Mucosa of stomach (tissue), 1 donor: ENCODE results near the gene ENTPD1.

Experiments
- H3K27me3 ChIP-seq: one replicate; pipeline ENCODE4 v1.7.0; 2013; ENCODE audit warnings: mild to moderate bottlenecking, low read length; ENCODE audit not compliant: control insufficient read depth, insufficient read depth
- H3K36me3 ChIP-seq: one replicate; pipeline ENCODE4 v1.7.0; 2013; ENCODE audit warnings: low read length; ENCODE audit not compliant: control insufficient read depth, insufficient read depth
- H3K4me1 ChIP-seq: one replicate; pipeline ENCODE4 v1.7.0; 2013; ENCODE audit warnings: mild to moderate bottlenecking, low read length; ENCODE audit not compliant: control insufficient read depth, insufficient read depth
- H3K4me3 ChIP-seq: one replicate; pipeline ENCODE4 v1.7.0; 2013; ENCODE audit warnings: low read length
- H3K9ac ChIP-seq: one replicate; pipeline ENCODE4 v1.7.0; 2013; ENCODE audit warnings: mild to moderate bottlenecking, low read length, moderate library complexity
- H3K9me3 ChIP-seq: one replicate; pipeline ENCODE4 v1.7.0; 2013; ENCODE audit warnings: mild to moderate bottlenecking, low read length, moderate library complexity; ENCODE audit not compliant: control insufficient read depth
- donor health status: Pancreatic carcinoma.

Gene ENTPD1

DNA sequence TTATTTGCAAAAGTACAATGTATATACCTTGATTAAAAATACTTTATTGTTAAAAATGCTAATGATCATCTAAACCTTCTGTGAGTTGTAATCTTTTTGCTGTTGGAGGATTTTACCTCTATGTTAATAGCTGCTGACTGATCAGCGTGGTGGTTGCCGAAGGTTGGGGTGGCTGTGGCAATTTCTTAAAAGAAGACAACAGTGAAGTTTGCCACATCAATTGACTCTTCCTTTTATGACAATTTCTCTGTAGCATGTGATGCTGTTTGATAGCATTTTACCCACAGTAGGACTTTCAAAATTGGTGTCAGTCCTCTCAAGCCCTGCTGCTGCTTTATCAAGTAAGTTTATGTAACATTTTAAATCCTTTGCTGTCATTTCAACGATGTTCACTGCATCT is 16.9 kb upstream of the ENTPD1 start:
- H3K9ac ChIP-seq = no peak overlapping the region
- peaks cover 9% of the 10 kb centered on the region for H3K4me1 ChIP-seq
- no peaks in the 10 kb centered on the region for H3K27me3 ChIP-seq
- H3K36me3 ChIP-seq = no peaks in the 10 kb centered on the region
- no peak overlapping the region for H3K4me3 ChIP-seq
- H3K9me3 ChIP-seq = no peaks in the 10 kb centered on the region

DNA sequence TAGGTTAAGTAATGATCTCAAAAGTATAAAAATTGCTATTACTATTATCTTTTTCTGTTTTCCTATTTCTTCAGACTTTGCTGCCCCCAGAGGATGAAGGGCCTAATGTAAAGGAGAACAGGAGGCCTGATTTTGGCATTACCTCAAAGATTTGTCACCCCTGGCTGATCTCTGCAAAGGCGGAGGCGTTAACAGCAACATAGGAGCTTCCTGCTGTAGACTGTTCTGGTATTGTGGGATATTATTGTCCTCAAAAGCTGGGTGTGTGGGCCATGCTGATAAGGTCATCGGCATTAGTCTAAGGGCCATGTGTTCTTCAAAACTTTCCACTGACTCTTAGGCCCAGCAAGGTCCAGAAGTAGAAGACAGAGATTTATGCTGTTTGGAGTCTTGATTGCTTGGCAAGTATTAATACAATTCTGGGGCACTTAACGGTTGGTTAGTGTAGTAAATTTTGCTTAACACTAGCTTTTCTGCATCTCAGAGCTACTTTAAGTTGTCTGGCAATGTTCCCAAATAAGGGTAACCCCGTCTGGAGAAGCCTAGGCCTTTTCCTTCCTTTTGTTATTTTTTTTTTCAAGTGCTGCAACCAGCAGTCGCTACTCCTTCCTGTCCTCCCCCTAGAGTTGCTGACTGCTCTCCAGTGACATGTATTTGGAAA is 14.0 kb upstream of the ENTPD1 start:
- Histone ChIP-seq H3K4me3 (no peak overlapping the region), H3K9ac (no peak overlapping the region), H3K27me3 (no peaks in the 10 kb centered on the region), H3K4me1 (peaks cover 9% of the 10 kb centered on the region), H3K9me3 (no peaks in the 10 kb centered on the region), H3K36me3 (no peaks in the 10 kb centered on the region)

DNA sequence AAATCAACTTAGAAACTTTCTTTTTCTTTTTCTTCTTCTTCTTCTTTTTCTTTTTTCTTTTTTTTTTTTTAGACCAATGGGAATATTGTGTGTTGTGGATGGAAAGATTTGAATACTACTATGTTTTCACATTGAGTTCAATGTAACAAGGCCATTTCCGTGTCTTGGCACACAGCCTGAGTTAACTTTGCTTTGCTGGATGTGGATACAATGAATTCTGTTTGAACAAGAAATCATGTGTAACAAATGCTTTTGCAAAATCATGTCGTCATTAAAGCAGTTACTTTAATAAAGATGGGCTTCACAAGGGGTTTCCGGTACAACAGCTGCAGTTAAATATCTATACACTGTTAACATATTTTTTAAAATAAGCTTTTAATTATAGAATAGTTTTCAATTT is 13.5 kb upstream of the ENTPD1 start:
- Histone ChIP-seq H3K9ac (no peak overlapping the region), H3K4me1 (peaks cover 9% of the 10 kb centered on the region), H3K4me3 (no peak overlapping the region), H3K36me3 (no peaks in the 10 kb centered on the region), H3K9me3 (no peaks in the 10 kb centered on the region), H3K27me3 (no peaks in the 10 kb centered on the region)

DNA sequence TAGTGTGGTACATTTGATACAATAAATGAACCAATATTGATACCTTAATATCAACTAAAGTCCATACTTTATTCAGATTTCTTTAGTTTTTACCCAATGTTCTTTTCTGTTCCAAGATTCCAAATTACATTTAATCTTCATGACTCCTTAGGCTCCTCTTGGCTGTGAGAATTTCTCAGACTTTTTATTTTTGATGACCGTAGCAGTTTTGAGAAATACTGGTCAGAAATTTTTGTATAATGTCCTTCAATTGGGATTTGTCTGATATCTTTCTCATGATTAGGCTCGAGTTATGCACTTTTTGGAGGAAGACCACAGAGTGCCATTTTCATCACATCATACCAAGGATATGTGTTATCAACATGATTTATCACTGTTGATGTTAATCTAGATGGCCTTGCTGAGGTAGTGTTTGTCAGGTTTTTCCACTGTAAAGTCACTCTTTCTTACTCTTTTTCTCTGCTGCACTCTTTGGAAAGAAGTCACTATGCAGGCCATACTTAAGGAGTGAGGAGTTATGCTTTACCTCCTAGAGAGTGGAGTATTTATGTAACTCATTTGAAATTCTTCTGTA is 12.9 kb upstream of the ENTPD1 start:
- Histone ChIP-seq H3K9ac (no peak overlapping the region), H3K36me3 (no peaks in the 10 kb centered on the region), H3K4me1 (peaks cover 9% of the 10 kb centered on the region), H3K4me3 (no peak overlapping the region), H3K9me3 (no peaks in the 10 kb centered on the region), H3K27me3 (no peaks in the 10 kb centered on the region)

- Histone ChIP-seq H3K9ac (no peak overlapping the region), H3K4me1 (peaks cover 9% of the 10 kb centered on the region), H3K27me3 (no peaks in the 10 kb centered on the region), H3K4me3 (no peak overlapping the region), H3K36me3 (no peaks in the 10 kb centered on the region), H3K9me3 (no peaks in the 10 kb centered on the region)
These were observed 10.5 kb upstream of the ENTPD1 start for GRCh38 chr10:95745501-95745900.

DNA sequence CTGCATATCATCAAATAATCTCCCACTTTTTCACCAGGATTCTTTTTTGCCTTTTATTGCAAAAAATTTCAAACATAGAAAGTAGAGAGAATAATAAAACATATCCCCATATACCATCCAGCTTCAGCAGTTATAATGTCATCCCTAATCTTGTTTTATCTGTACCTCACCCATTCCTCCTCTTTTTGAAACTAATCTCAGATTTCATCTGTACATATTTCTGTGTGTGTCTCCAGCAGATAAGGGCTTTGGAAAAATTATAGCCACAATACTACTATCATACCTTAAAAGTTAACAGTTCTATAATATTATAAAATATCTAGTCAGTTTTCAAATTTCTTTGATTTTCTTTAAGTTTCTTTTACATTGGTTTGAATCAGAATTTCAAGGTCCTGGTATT is 7.6 kb upstream of the ENTPD1 start:
- Histone ChIP-seq H3K4me1 (no peaks in the 10 kb centered on the region), H3K9me3 (no peaks in the 10 kb centered on the region), H3K9ac (no peak overlapping the region), H3K36me3 (no peaks in the 10 kb centered on the region), H3K4me3 (no peak overlapping the region), H3K27me3 (no peaks in the 10 kb centered on the region)

GRCh38 chr10:95755511-95756004 is 405 bp upstream of the ENTPD1 start:
- no peaks in the 10 kb centered on the region for H3K9me3 ChIP-seq
- H3K36me3 ChIP-seq = no peaks in the 10 kb centered on the region
- H3K27me3 ChIP-seq = no peaks in the 10 kb centered on the region
- H3K4me3 ChIP-seq = peak overlapping the region; percentile 2
- no peaks in the 10 kb centered on the region for H3K4me1 ChIP-seq
- H3K9ac ChIP-seq = peak overlapping the region; percentile 19

- peak overlapping the region; percentile 19 for H3K9ac ChIP-seq
These were observed 1.1 kb downstream of the ENTPD1 start for GRCh38 chr10:95756809-95757684.

DNA sequence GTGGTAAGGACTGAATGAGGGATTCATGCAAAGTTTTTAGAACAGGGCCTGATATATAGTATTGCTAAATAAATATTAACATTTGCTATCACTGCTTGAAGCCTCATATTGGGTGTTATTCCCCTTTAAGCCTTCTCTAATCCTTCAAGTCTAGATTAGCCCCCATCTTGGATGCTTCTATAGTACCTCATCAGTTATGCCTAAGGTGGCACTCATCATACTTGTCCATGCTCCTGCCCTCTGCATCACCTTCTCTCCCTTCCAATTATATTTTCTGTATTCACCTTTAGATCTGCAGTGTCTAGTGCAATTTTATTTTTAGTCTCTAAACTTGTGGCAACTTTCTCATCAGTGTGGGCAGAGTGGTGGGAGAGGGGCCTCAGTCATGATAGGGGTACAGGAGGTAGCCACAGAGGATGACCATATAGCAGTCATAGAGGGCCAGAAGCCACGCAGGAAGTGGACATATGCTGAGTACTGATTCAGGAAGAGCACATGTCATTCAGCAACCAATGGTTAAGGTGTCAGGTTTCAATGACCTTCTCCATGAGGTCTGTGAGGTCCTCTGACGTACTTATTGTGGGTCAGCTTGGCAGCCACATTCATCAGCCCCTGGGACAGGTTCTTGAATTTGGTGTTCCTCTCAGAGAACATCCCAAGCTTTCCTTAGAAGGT is 2.5 kb downstream of the ENTPD1 start:
- Histone ChIP-seq H3K4me3 (no peak overlapping the region), H3K36me3 (no peaks in the 10 kb centered on the region), H3K9ac (no peak overlapping the region), H3K4me1 (no peaks in the 10 kb centered on the region), H3K27me3 (no peaks in the 10 kb centered on the region), H3K9me3 (no peaks in the 10 kb centered on the region)

More at GRCh38 chr10:95756809-95757684, 1.1 kb downstream of the ENTPD1 start:
- Histone ChIP-seq H3K4me1 (no peaks in the 10 kb centered on the region), H3K36me3 (no peaks in the 10 kb centered on the region), H3K27me3 (no peaks in the 10 kb centered on the region), H3K9me3 (no peaks in the 10 kb centered on the region), H3K4me3 (no peak overlapping the region)

DNA sequence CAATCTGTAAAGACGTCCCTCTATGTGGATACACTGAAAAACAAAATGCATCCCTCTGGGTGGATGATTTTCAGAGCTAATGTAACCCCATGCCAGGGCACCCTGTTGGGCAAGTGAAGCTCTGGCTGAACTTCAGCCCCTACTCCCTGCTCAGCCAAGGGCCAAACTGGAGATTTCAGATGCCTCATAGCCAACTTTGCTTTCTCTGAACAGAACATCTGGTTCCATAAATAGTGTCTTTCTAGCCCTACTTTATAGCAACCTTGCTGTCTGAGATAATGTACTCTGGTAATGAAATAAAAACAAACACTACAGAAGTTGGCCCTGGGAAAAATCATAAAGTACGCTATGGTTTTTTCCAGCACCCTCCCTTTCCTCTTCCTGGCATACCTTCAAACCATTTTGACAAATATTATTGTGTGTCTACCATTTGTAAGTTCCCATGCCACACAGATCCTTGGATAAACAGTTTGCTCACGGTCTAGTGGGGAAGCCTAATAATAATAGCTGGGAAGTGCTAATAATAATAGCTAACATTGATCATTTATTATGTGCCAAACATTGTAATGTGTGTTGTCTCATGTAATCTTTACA is 3.4 kb downstream of the ENTPD1 start:
- H3K9me3 ChIP-seq = no peaks in the 10 kb centered on the region
- H3K4me3 ChIP-seq = no peak overlapping the region

DNA sequence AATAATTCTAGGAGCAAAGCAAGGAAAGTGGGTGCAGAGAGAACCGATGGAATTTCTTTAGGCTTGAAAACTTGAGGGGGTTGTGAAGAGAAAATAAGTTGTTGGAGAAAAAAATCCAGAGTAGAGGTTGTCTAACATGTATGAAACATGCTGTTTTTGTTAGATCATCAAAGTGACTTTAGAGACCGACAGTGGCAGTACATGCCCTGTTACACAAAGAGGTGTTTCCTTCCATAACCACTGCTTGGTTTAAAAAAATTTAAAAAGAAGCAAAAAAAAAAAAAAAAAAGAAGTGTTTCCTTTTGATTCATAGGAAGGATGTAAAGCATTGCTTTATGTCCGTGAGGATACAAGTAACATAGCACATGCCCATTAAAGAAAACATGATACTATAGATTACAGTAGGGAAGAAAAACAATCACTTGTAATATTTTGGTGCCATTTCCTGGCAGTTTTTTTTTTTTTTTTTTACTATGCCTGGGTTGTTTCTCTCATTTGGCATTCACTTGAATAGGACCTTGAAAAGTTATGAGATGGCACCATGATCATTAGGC is 6.1 kb downstream of the ENTPD1 start:
- H3K9me3 ChIP-seq = no peaks in the 10 kb centered on the region
- H3K4me1 ChIP-seq = no peaks in the 10 kb centered on the region
- no peak overlapping the region for H3K4me3 ChIP-seq
- no peaks in the 10 kb centered on the region for H3K36me3 ChIP-seq
- no peaks in the 10 kb centered on the region for H3K27me3 ChIP-seq
- H3K9ac ChIP-seq = no peak overlapping the region

More for the DNA sequence above, 3.4 kb downstream of the ENTPD1 start:
- Histone ChIP-seq H3K36me3 (no peaks in the 10 kb centered on the region), H3K27me3 (no peaks in the 10 kb centered on the region), H3K4me1 (no peaks in the 10 kb centered on the region), H3K9ac (no peak overlapping the region)
